ENCODE measurements around the gene LCN2. TPM values are rescaled to one million over a fixed set of nuclear protein-coding genes. Genes with fewer than 3 reads are reported as not detected.
A peak's percentile ranks its signal among the peaks of the same experiment; 100 is the strongest.

LCN2 gene
- total and polyA plus RNA-seq, 9 of the 15 experiments (the other 6 are each of a cell fraction or from before 2014, with no cell fraction given): 0.10 to 1.2 (median 0.44) TPM; not detected in 1

DNA sequence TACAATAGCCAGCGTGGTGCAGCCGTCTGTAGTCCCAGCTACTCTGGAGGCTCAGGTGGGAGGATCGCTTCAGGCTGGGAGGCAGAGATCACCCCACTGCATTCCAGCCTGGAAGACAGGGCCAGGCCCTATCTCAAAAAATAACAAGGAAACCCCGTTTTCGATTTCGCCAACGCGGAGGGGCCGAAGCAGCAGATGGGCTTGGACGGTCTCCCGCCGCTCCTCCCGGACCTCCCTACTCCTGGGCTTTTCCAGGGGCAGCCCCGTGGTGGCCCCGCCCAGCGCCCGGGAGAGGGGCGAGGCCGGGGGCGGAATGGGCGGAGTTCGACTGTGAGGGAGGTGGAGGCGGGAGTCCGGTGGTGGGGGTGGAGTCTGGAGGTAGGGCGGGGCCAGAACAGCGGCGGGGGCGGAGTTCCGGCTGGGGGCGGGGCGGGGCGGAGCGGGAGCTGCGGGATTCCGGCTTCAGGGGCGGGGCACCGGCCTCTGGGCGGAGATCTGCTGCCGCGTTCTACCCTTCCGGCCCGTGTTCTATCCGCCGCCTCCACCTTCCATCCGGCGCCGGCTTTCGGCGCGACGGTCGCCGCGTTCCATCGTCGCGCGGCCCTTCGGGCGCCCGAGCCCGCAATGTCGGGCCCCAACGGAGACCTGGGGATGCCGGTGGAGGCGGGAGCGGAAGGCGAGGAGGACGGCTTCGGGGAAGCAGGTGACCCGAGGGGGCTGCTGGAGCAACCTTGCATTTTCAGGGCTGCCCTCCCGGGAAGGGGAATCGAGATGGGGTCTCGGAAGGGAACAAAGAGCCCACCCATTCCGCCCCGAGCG, 10.7 kb downstream of the LCN2 start, which contains the start of gene BBLN (continued):
- TF ChIP-seq, protein P1, sequence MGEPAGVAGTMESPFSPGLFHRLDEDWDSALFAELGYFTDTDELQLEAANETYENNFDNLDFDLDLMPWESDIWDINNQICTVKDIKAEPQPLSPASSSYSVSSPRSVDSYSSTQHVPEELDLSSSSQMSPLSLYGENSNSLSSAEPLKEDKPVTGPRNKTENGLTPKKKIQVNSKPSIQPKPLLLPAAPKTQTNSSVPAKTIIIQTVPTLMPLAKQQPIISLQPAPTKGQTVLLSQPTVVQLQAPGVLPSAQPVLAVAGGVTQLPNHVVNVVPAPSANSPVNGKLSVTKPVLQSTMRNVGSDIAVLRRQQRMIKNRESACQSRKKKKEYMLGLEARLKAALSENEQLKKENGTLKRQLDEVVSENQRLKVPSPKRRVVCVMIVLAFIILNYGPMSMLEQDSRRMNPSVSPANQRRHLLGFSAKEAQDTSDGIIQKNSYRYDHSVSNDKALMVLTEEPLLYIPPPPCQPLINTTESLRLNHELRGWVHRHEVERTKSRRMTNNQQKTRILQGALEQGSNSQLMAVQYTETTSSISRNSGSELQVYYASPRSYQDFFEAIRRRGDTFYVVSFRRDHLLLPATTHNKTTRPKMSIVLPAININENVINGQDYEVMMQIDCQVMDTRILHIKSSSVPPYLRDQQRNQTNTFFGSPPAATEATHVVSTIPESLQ (CRISPR knock-in tag; IDR thresholded peaks at IDR 0.05): no peak
- TF ChIP-seq SMARCA5 (IDR thresholded peaks at IDR 0.05) (no peak), NFYB (IDR thresholded peaks at IDR 0.05; ENCODE audit: extremely low read depth, insufficient read length) (no peak), HCFC1 (IDR thresholded peaks at IDR 0.05; ENCODE audit: low read depth, low read length) (peak; percentile 87), TCF7L2 (IDR thresholded peaks at IDR 0.05; ENCODE audit: low read depth, low read length) (peak; percentile 59; the same call in 1 of the 2 replicates), SNRNP70 (optimal IDR thresholded peaks at IDR 0.05; ENCODE audit: low read depth, low read length) (no peak), BCOR (IDR thresholded peaks at IDR 0.05) (no peak), KAT7 (CRISPR knock-in tag; IDR thresholded peaks at IDR 0.05; ENCODE audit: borderline replicate concordance) (no peak), ARID2 (IDR thresholded peaks at IDR 0.05) (peak; percentile 58; the same call in 1 of the 2 replicates), ZBTB17 (CRISPR knock-in tag; IDR thresholded peaks at IDR 0.05) (peak; percentile 20), ETV6 (IDR thresholded peaks at IDR 0.05; ENCODE audit: borderline replicate concordance in 1 of 2, low read depth in 2 of 2, low read length in 1 of 2) (no peak), ETV6 (CRISPR knock-in tag; IDR thresholded peaks at IDR 0.05; ENCODE audit: borderline replicate concordance) (no peak), CBFA2T3 (IDR thresholded peaks at IDR 0.05) (no peak), ZNF217 (CRISPR knock-in tag; IDR thresholded peaks at IDR 0.05) (no peak), SETDB1 (IDR thresholded peaks at IDR 0.05; ENCODE audit: low read length) (no peak)
- TF ChIP-seq, protein P2, sequence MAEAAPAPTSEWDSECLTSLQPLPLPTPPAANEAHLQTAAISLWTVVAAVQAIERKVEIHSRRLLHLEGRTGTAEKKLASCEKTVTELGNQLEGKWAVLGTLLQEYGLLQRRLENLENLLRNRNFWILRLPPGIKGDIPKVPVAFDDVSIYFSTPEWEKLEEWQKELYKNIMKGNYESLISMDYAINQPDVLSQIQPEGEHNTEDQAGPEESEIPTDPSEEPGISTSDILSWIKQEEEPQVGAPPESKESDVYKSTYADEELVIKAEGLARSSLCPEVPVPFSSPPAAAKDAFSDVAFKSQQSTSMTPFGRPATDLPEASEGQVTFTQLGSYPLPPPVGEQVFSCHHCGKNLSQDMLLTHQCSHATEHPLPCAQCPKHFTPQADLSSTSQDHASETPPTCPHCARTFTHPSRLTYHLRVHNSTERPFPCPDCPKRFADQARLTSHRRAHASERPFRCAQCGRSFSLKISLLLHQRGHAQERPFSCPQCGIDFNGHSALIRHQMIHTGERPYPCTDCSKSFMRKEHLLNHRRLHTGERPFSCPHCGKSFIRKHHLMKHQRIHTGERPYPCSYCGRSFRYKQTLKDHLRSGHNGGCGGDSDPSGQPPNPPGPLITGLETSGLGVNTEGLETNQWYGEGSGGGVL (CRISPR knock-in tag; IDR thresholded peaks at IDR 0.05): no peak
- TF ChIP-seq, protein P3, sequence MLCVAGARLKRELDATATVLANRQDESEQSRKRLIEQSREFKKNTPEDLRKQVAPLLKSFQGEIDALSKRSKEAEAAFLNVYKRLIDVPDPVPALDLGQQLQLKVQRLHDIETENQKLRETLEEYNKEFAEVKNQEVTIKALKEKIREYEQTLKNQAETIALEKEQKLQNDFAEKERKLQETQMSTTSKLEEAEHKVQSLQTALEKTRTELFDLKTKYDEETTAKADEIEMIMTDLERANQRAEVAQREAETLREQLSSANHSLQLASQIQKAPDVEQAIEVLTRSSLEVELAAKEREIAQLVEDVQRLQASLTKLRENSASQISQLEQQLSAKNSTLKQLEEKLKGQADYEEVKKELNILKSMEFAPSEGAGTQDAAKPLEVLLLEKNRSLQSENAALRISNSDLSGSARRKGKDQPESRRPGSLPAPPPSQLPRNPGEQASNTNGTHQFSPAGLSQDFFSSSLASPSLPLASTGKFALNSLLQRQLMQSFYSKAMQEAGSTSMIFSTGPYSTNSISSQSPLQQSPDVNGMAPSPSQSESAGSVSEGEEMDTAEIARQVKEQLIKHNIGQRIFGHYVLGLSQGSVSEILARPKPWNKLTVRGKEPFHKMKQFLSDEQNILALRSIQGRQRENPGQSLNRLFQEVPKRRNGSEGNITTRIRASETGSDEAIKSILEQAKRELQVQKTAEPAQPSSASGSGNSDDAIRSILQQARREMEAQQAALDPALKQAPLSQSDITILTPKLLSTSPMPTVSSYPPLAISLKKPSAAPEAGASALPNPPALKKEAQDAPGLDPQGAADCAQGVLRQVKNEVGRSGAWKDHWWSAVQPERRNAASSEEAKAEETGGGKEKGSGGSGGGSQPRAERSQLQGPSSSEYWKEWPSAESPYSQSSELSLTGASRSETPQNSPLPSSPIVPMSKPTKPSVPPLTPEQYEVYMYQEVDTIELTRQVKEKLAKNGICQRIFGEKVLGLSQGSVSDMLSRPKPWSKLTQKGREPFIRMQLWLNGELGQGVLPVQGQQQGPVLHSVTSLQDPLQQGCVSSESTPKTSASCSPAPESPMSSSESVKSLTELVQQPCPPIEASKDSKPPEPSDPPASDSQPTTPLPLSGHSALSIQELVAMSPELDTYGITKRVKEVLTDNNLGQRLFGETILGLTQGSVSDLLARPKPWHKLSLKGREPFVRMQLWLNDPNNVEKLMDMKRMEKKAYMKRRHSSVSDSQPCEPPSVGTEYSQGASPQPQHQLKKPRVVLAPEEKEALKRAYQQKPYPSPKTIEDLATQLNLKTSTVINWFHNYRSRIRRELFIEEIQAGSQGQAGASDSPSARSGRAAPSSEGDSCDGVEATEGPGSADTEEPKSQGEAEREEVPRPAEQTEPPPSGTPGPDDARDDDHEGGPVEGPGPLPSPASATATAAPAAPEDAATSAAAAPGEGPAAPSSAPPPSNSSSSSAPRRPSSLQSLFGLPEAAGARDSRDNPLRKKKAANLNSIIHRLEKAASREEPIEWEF (CRISPR knock-in tag; IDR thresholded peaks at IDR 0.05): no peak
- TF ChIP-seq, protein P4, sequence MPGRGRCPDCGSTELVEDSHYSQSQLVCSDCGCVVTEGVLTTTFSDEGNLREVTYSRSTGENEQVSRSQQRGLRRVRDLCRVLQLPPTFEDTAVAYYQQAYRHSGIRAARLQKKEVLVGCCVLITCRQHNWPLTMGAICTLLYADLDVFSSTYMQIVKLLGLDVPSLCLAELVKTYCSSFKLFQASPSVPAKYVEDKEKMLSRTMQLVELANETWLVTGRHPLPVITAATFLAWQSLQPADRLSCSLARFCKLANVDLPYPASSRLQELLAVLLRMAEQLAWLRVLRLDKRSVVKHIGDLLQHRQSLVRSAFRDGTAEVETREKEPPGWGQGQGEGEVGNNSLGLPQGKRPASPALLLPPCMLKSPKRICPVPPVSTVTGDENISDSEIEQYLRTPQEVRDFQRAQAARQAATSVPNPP (IDR thresholded peaks at IDR 0.05; ENCODE audit: borderline replicate concordance, insufficient read depth, insufficient read length): no peak
